VCaP (cell line): Measurements from ENCODE around the gene WDR93.

ENCODE experiments used
- H3K27ac ChIP-seq: fragments of 450-650 bp; 2 replicates; pipeline ENCODE4 v1.5.1; 2017
- CTCF ChIP-seq: fragments of 450-650 bp; conservative IDR thresholded peaks from 2 replicates; pipeline ENCODE4 v1.5.1; 2017; ENCODE audit warnings: mild to moderate bottlenecking, moderate library complexity

The WDR93 gene

GRCh38 chr15:89664441-89665350 is 25.9 kb upstream of the WDR93 start:
- peak overlapping the region; percentile 80 for H3K27ac ChIP-seq
- TF ChIP-seq CTCF: no peak

GRCh38 chr15:89665449-89666181 is 25.0 kb upstream of the WDR93 start:
- TF ChIP-seq CTCF: 0 out of 2 replicates have a peak, but pooled peaks have one; percentile 8
- H3K27ac ChIP-seq: peak overlapping the region; percentile 80

- TF ChIP-seq CTCF: no peak
Measured at GRCh38 chr15:89666184-89666857, 24.3 kb upstream of the WDR93 start.

GRCh38 chr15:89666858-89667705 is 23.5 kb upstream of the WDR93 start:
- H3K27ac ChIP-seq: no peak overlapping the region
- TF ChIP-seq CTCF: no peak

More at GRCh38 chr15:89666184-89666857, 24.3 kb upstream of the WDR93 start:
- H3K27ac ChIP-seq: peak overlapping the region; percentile 80

- no peak overlapping the region for H3K27ac ChIP-seq
- TF ChIP-seq CTCF: no peak
Measured at GRCh38 chr15:89667706-89667960, 23.0 kb upstream of the WDR93 start.

GRCh38 chr15:89668171-89668570 is 22.4 kb upstream of the WDR93 start:
- H3K27ac ChIP-seq: no peak overlapping the region
- no peak for TF ChIP-seq CTCF
